ENCODE measurements around the gene PLA2G4A.

PLA2G4A gene

GRCh38 chr1:186978596-186979556 lies 150.1 kb downstream of the PLA2G4A start:
- peak; percentile 77 for DNase-seq

- DNase-seq, result no peak
Observed at GRCh38 chr1:186980400-186980799, 151.7 kb downstream of the PLA2G4A start.

DNA sequence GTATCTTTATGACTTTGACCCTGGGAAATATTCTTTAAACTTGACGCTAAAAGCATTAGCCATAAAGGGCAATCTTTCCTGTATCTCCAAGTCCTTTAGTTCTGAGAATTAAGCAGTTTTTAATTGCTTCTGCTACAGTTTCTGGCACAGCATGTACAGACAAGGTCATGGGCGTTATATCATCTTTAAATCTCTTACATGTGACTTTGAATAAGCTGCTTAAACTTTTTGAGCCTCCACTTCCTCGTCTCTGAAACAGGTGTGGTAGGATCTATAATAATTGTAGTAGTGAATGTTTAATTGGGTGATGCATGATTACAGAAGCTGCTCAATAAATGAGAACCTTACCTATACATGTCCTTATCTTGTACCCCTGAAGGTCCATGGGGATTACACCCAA lies 153.4 kb downstream of the PLA2G4A start:
- no peak for DNase-seq

DNA sequence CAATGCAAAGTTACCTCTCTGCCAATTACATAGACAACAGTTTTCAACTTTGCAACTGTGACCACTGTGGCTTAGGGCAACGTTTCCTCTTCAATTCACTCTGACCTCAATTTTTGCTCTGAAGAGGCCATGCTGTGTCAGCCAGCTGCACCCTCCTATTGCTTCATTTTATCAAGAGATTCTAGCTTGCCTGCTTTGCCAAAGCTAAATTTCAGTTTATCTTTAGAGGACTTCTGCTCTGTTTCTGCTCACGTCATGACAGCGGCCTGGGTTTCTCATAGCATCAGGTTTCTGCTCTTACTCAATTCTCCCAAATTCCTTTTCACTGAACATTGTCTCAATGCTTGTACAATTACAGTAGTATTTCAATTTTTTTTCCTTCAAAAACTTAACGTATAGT lies 154.6 kb downstream of the PLA2G4A start:
- DNase-seq, result peak; percentile 94

DNA sequence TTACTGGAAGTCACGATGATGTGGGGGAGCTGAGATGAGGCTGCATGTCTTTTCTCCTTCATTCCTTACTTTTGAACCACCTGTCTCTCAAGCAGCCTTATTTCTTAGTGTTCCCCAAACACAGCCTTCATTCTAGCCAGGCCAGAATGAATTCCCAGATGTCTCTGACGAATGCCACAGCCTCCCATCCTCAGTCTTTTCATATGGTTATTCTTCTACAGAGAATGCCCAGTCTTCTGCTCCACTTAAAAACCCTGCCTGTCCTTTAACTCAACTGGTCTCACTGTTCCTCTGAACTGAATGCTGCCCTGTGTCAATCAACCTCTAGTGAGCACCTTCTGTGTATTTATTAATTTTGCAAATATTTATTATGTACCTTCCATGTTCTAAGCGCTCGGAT lies 156.2 kb downstream of the PLA2G4A start:
- no peak for DNase-seq

GRCh38 chr1:186985889-186986491 lies 157.2 kb downstream of the PLA2G4A start:
- DNase-seq, result peak; percentile 42

DNA sequence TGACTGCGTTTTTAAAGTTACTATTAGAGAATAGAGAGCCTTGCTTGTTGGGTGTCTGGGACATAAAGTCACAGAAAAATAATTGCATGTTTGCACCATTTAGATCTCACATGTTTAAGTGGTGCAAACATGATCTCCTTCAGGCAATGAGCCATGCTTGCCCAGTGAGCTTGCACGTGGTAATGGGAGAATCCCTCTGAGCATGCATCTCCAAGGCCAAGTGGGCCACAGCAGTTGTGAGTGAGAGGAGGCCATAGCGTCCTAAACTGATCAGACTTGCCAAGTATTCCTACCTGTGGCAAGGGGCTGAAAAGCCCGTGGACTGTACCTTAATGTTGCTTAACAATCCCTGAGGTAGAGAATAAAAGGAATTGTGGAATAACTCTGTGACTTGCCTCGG lies 158.3 kb downstream of the PLA2G4A start:
- no peak for DNase-seq

DNA sequence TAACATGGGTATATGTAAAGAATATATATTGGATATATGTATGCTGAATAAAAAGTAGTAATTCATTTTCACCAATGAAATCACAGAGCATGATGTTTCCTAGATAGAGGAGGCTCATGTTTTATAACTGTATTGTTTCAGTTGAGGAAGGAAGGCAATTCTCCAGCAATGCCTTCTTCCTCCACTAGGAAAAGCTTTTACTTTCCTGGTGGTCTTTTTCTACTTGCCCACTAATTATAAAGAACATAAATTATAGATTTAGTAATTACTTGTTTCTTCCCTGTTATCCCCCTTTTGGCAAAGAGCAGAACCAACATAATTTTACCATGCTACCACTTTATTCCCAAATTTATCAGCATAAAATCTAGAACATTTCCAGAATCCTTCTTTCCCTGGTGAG lies 159.0 kb downstream of the PLA2G4A start:
- DNase-seq, result no peak

- DNase-seq, result no peak
Observed at GRCh38 chr1:186993996-186994395, 165.2 kb downstream of the PLA2G4A start.

- DNase-seq, result peak; percentile 14
Observed at GRCh38 chr1:186994897-186995296, 166.1 kb downstream of the PLA2G4A start.

DNA sequence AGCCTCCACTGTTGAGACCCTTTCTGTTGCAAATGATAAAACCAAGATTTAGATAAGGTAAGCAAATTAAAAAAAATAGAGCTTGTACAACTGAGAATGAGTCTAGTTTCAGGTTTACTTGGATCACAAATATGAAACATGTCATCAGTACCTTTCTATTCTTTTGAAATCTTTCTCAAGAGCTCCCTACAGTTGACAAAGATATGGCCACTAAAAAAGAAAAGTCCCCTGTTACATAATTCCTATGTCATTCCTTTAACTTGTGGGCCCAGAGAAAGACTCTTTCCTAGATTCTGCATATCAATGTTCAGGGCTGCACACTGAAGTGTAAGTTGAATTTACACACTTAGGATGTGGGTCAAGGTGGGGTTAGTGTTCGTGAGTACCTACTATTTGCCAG lies 168.1 kb downstream of the PLA2G4A start:
- DNase-seq, result no peak

DNA sequence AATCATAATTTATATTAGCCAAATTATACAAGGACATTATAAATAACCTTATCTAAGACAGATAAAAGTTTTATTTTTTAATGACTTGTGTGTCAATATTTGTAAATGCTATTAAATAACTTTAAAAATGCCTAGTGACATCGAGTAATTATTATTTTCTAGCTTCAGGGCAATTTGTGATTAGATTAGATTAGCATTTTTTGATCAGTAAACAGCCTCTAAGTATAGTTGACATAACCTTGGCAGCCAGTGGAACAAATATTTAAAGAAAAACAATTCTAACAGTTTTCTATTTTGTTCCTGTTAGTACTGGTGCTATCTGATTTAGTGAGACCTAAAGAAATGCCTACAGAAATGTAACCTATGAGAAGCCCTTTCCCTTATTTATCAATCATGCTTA lies 169.1 kb downstream of the PLA2G4A start:
- no peak for DNase-seq

GRCh38 chr1:186999506-186999905 lies 170.8 kb downstream of the PLA2G4A start:
- DNase-seq, result no peak

DNA sequence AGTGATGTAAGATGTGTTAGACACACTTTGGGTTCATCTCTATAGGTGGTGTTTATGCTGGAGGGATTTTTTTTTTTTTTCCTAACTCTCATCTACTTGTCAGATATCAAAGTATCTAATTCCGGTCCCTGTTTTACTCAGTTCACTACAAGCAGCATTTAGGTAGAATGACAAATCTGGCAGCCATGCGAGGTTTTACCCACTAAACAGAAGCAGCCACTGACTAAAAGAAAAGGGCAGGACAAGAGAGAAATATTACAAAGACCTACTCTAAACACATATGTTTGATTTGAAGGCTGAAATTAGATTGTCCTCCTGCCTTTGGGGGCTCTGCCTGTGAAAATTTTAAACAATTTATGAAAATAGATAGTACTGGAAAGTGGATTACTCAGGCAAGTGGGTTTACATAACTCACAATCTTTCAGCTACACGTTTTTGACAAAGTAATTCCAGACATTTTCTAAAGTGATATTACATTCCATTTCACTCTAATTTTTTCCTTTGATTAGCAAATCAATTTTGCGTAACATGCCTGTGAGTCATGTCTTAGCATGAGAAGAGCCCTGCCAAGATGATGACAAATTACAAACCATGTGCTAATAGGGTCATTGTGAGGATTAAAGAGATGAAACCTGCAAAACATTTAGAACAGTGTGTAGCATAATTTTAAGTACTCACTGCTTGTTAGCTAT lies 172.6 kb downstream of the PLA2G4A start:
- DNase-seq, result peak; percentile 84

GRCh38 chr1:187003353-187003752 lies 174.6 kb downstream of the PLA2G4A start:
- DNase-seq, result no peak

- no peak for DNase-seq
Observed at GRCh38 chr1:187006896-187007295, 178.1 kb downstream of the PLA2G4A start.

DNA sequence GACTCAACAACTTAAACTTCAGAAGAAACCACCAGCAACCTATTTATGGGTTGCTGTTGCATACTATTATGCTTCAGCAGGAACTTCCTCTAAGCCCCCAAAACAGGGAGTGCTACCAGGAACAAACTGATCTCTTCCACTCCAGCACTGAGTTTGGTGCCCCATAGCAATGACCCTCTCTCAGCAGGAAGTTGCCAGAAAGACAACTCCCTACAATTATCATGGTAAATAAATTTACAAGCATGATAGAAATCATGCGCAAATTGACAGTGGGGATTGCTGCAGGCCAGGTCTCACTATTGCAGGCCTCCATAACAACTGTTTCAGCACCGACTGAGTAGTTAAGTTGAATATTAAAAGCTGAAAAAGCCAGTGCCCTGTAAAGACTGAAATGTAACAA lies 180.6 kb downstream of the PLA2G4A start:
- peak; percentile 69 for DNase-seq

DNA sequence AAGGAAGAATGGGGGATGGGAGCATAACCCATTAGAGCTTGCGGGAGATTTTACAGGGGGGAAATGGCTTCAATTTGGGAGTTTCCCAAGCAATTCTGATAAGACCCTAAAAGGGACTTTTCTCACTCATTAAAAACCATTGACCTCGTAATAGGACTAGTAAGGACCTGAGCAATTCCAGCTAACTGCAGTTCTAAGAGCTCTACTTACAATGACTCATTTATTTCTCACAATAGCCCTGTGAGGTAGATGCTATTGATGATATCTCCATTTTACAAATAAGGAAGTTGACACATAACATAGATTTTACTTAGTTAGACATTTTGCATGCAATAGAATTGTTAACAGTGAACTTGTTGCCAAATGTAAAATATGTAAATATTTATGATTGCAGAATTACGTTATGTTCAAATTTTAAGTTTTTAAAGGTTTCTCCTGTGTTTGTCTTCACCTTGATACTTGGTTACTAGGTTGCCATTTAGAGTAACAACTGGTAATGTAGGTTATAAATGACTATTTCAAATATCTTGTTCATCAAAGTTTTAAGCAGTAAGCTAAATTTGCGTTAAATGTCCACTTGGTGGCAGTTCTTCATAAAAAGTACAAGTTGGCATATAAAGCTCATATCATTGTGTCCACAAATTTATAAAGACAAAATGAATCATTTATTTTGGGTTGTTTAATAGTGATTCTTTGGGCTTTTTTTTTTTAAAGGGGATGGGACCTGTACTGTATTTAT lies 182.0 kb downstream of the PLA2G4A start:
- DNase-seq, result no peak

DNA sequence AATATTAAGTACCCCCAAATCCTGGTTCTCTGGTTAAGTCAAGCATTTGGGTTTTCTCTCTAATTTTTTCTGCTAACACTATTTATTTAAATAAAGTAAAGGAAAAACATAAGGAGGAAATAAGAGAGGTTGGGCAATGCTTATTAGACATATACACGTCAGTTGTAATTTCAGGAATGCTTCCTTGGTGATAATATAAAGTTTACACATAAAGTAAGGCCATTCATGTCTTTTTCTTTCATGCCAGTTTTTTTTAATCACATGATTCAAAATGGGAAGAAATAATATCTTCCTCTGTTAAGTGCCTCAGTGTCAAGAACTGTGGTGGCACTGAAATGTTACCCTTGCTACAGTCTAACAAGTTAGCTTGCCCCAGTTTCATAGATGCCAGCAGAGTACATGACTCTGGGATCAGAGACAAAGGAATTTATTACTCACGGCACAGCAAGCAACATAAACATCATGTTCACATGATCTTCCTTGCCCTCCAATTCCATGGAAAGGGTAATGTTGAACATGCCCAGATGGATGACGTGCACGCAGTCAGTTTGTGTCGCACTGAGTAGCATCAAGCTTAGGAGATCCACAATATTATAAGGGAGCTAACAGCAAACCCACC lies 184.9 kb downstream of the PLA2G4A start:
- no peak for DNase-seq

GRCh38 chr1:187018291-187018690 lies 189.5 kb downstream of the PLA2G4A start:
- no peak for DNase-seq

DNA sequence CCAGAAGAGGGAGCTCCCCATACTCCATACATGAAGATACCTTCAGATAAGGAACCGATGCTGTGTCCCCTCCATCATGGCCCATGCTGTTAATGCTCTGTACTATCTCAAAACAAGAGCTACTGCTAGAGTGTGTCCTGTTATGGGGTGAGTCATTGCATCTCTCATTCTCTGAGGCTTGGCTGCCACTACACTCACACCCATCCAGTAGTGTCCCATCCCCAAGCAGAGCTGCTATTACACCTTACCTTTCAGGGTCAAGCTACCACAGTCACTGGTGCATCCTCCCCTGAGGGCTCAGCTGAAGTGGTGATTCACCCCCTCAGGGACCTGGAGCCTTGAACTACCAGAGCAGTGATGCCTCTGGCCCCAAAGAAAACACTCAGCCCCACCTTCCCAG lies 198.5 kb downstream of the PLA2G4A start:
- no peak for DNase-seq

DNA sequence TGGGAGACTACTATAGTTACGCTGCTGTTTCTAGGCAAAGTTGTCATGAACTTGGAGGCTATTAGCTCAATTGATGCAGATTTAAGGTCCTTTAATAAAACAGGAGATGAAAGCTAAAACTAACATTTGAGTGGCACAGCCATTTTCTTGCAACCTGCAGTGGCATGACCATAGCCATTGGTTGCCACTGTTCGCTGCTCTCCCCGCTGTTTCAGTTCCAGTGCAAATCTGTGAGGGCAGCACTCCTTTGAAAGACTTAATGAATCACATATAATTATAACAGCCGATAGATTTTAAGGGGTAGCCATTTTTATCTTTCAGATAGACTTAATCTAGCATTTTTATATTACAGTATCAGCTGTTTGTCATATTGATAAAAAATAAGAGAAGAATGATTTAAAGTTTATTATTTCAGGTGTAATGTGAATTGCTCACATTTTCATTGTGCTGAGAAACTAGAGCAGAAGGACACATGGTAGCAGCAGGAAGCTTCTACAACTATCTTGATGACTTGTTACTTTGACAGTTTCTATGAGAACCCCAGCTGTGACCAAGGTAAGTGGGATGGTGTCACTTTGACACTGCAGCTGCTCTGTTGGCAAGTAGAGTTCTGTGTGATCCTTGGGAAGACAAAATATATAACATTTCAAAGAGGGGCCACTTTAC lies 203.7 kb downstream of the PLA2G4A start:
- no peak for DNase-seq

Data from MV-4-11 (cell line).